Measurements from ENCODE around the gene ADARB1.

The ADARB1 gene

DNA sequence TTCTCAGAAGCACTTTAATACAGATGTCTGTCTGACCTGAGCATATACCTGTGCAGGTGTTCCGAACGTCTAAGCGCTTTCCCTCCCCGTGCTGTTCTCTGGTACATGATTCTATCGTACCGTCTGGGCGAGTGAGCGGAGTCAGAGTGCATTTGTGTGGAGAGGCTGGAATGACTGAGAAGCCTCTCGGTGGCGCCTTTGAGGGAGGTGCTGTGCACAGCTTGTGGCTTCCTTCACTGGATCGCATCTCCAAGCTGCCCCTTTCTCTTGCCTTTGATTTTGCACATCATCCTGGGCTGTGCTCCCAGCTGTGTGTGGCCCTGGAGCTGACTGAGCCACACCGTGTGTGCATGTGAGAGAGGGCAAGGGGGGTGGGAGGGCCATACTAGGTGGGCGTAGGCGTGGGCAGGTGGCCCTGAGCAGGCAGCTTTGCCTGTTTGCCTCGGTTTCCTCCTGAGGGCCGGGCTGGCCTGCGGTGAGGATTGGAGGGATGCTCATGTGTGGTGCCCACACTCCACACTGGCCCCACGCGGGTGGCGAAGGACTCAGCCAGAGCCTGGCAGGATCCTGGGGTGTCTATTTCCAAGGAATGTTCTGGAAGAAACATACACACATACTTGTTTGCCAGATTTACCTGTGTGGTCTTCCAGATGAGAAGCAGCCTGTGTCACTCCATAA, 105.3 kb downstream of the ADARB1 start:
- no peak for ATAC-seq

DNA sequence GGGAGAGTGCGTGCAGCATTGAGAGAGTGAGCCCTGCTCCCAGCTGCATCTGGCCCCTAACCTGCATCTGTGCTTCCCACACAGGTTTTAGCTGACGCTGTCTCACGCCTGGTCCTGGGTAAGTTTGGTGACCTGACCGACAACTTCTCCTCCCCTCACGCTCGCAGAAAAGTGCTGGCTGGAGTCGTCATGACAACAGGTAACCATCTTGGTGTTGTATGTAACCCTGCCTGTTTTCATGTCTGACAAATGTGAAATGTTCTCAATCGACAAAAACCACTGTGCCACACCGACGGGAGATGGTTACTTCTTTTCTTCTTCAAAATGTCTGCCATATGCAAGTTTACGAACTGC, 105.8 kb downstream of the ADARB1 start:
- TF ChIP-seq CSDC2 (CRISPR knock-in tag; IDR thresholded peaks at IDR 0.05) (no peak), ZC3H10 (CRISPR knock-in tag; IDR thresholded peaks at IDR 0.05) (no peak), ZNF70 (CRISPR knock-in tag; IDR thresholded peaks at IDR 0.05) (no peak), ARNTL (CRISPR knock-in tag; IDR thresholded peaks at IDR 0.05; ENCODE audit: borderline replicate concordance, low read depth) (no peak), ZNF8 (CRISPR knock-in tag; IDR thresholded peaks at IDR 0.05) (no peak), RARB (CRISPR knock-in tag; IDR thresholded peaks at IDR 0.05) (no peak), TCF4 (CRISPR knock-in tag; IDR thresholded peaks at IDR 0.05; ENCODE audit: borderline replicate concordance) (no peak), GLIS3 (CRISPR knock-in tag; IDR thresholded peaks at IDR 0.05) (no peak)
- no peak for ATAC-seq

More for the DNA sequence above, 105.3 kb downstream of the ADARB1 start:
- TF ChIP-seq ZNF8 (CRISPR knock-in tag; IDR thresholded peaks at IDR 0.05), result no peak
- TF ChIP-seq ZFP3 (CRISPR knock-in tag; IDR thresholded peaks at IDR 0.05), result no peak
- TF ChIP-seq ZC3H10 (CRISPR knock-in tag; IDR thresholded peaks at IDR 0.05), result no peak
- no peak for TF ChIP-seq BACH2 (CRISPR knock-in tag; IDR thresholded peaks at IDR 0.05; ENCODE audit: borderline replicate concordance)
- no peak for TF ChIP-seq TOX (CRISPR knock-in tag; IDR thresholded peaks at IDR 0.05; ENCODE audit: borderline replicate concordance)
- TF ChIP-seq SNAI2 (CRISPR knock-in tag; IDR thresholded peaks at IDR 0.05), result no peak
- TF ChIP-seq ISL1 (CRISPR knock-in tag; IDR thresholded peaks at IDR 0.05), result no peak
- TF ChIP-seq, protein P1, sequence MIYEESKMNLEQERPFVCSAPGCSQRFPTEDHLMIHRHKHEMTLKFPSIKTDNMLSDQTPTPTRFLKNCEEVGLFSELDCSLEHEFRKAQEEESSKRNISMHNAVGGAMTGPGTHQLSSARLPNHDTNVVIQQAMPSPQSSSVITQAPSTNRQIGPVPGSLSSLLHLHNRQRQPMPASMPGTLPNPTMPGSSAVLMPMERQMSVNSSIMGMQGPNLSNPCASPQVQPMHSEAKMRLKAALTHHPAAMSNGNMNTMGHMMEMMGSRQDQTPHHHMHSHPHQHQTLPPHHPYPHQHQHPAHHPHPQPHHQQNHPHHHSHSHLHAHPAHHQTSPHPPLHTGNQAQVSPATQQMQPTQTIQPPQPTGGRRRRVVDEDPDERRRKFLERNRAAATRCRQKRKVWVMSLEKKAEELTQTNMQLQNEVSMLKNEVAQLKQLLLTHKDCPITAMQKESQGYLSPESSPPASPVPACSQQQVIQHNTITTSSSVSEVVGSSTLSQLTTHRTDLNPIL (CRISPR knock-in tag; IDR thresholded peaks at IDR 0.05; ENCODE audit: low read depth), result no peak
- TF ChIP-seq ZNF565 (CRISPR knock-in tag; conservative IDR thresholded peaks at IDR 0.05; ENCODE audit: low read depth), result no peak
- no peak for TF ChIP-seq RARB (CRISPR knock-in tag; IDR thresholded peaks at IDR 0.05)
- TF ChIP-seq ESRRG (CRISPR knock-in tag; IDR thresholded peaks at IDR 0.05), result no peak
- TF ChIP-seq ARNTL (CRISPR knock-in tag; IDR thresholded peaks at IDR 0.05; ENCODE audit: borderline replicate concordance, low read depth), result no peak
- TF ChIP-seq CSDC2 (CRISPR knock-in tag; IDR thresholded peaks at IDR 0.05), result no peak
- no peak for TF ChIP-seq ZFP30 (CRISPR knock-in tag; IDR thresholded peaks at IDR 0.05)
- TF ChIP-seq GLIS3 (CRISPR knock-in tag; IDR thresholded peaks at IDR 0.05), result no peak
- TF ChIP-seq, protein P2, sequence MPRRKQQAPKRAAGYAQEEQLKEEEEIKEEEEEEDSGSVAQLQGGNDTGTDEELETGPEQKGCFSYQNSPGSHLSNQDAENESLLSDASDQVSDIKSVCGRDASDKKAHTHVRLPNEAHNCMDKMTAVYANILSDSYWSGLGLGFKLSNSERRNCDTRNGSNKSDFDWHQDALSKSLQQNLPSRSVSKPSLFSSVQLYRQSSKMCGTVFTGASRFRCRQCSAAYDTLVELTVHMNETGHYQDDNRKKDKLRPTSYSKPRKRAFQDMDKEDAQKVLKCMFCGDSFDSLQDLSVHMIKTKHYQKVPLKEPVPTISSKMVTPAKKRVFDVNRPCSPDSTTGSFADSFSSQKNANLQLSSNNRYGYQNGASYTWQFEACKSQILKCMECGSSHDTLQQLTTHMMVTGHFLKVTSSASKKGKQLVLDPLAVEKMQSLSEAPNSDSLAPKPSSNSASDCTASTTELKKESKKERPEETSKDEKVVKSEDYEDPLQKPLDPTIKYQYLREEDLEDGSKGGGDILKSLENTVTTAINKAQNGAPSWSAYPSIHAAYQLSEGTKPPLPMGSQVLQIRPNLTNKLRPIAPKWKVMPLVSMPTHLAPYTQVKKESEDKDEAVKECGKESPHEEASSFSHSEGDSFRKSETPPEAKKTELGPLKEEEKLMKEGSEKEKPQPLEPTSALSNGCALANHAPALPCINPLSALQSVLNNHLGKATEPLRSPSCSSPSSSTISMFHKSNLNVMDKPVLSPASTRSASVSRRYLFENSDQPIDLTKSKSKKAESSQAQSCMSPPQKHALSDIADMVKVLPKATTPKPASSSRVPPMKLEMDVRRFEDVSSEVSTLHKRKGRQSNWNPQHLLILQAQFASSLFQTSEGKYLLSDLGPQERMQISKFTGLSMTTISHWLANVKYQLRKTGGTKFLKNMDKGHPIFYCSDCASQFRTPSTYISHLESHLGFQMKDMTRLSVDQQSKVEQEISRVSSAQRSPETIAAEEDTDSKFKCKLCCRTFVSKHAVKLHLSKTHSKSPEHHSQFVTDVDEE (CRISPR knock-in tag; IDR thresholded peaks at IDR 0.05), result no peak

DNA sequence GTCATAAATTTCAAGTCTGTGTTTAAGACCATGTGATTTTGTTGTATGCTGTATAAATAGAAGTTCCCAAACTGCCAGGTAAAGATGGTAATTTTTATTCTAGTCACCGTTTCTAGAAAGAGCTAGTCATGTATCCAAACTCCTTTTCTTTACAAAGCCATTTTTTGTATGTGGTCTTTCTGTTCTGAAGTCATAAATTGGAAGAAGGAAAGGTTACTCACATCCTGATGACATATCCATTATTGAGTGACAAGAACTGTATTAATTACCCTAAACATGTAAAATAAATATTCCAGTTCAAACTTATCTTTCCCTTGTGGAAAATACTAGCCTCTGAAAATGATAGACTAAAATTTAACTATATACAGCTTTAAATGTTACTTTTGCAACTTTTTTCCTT, 108.6 kb downstream of the ADARB1 start:
- TF ChIP-seq, protein P3, sequence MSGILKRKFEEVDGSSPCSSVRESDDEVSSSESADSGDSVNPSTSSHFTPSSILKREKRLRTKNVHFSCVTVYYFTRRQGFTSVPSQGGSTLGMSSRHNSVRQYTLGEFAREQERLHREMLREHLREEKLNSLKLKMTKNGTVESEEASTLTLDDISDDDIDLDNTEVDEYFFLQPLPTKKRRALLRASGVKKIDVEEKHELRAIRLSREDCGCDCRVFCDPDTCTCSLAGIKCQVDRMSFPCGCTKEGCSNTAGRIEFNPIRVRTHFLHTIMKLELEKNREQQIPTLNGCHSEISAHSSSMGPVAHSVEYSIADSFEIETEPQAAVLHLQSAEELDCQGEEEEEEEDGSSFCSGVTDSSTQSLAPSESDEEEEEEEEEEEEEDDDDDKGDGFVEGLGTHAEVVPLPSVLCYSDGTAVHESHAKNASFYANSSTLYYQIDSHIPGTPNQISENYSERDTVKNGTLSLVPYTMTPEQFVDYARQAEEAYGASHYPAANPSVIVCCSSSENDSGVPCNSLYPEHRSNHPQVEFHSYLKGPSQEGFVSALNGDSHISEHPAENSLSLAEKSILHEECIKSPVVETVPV (CRISPR knock-in tag; IDR thresholded peaks at IDR 0.05), result no peak
- TF ChIP-seq ZC3H10 (CRISPR knock-in tag; IDR thresholded peaks at IDR 0.05), result no peak
- TF ChIP-seq ZNF565 (CRISPR knock-in tag; conservative IDR thresholded peaks at IDR 0.05; ENCODE audit: low read depth), result no peak
- no peak for TF ChIP-seq ZNF8 (CRISPR knock-in tag; IDR thresholded peaks at IDR 0.05)
- TF ChIP-seq, protein P4, sequence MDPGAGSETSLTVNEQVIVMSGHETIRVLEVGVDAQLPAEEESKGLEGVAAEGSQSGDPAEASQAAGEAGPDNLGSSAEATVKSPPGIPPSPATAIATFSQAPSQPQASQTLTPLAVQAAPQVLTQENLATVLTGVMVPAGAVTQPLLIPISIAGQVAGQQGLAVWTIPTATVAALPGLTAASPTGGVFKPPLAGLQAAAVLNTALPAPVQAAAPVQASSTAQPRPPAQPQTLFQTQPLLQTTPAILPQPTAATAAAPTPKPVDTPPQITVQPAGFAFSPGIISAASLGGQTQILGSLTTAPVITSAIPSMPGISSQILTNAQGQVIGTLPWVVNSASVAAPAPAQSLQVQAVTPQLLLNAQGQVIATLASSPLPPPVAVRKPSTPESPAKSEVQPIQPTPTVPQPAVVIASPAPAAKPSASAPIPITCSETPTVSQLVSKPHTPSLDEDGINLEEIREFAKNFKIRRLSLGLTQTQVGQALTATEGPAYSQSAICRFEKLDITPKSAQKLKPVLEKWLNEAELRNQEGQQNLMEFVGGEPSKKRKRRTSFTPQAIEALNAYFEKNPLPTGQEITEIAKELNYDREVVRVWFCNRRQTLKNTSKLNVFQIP (CRISPR knock-in tag; IDR thresholded peaks at IDR 0.05; ENCODE audit: borderline replicate concordance, low read depth), result no peak
- TF ChIP-seq, protein P5, sequence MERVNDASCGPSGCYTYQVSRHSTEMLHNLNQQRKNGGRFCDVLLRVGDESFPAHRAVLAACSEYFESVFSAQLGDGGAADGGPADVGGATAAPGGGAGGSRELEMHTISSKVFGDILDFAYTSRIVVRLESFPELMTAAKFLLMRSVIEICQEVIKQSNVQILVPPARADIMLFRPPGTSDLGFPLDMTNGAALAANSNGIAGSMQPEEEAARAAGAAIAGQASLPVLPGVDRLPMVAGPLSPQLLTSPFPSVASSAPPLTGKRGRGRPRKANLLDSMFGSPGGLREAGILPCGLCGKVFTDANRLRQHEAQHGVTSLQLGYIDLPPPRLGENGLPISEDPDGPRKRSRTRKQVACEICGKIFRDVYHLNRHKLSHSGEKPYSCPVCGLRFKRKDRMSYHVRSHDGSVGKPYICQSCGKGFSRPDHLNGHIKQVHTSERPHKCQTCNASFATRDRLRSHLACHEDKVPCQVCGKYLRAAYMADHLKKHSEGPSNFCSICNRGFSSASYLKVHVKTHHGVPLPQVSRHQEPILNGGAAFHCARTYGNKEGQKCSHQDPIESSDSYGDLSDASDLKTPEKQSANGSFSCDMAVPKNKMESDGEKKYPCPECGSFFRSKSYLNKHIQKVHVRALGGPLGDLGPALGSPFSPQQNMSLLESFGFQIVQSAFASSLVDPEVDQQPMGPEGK (CRISPR knock-in tag; IDR thresholded peaks at IDR 0.05; ENCODE audit: borderline replicate concordance), result no peak
- no peak for TF ChIP-seq TOX (CRISPR knock-in tag; IDR thresholded peaks at IDR 0.05; ENCODE audit: borderline replicate concordance)
- TF ChIP-seq GLIS3 (CRISPR knock-in tag; IDR thresholded peaks at IDR 0.05), result no peak
- no peak for TF ChIP-seq RARB (CRISPR knock-in tag; IDR thresholded peaks at IDR 0.05)
- no peak for TF ChIP-seq ZFP3 (CRISPR knock-in tag; IDR thresholded peaks at IDR 0.05)
- TF ChIP-seq ESRRG (CRISPR knock-in tag; IDR thresholded peaks at IDR 0.05), result no peak
- no peak for TF ChIP-seq PPARA (CRISPR knock-in tag; IDR thresholded peaks at IDR 0.05; ENCODE audit: borderline replicate concordance)
- TF ChIP-seq, protein P1 (CRISPR knock-in tag; IDR thresholded peaks at IDR 0.05; ENCODE audit: low read depth), result no peak
- no peak for ATAC-seq
